ENCODE results near the gene ZSCAN16.

The ZSCAN16 gene

DNA sequence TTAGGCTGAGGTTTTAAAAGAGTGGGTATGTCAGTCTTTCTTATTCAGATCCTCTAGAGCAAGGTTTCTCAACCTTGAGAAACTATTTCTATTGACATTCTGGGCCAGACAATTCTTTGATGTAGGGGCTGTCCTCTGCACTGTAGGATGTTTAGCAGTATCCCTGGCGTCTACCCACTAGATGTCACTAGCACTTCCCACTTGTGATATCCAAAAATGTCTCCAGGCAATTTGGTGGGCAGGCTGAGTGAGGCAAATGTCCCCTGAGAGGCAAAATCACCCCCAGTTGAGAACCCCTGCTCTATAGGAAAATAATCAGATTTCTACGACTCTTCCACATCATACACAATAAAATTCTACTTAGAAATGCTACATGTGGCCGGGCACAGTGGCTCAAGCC lies 9.6 kb downstream of the ZSCAN16 start:
- DNase-seq (ENCODE audit: low spot score): peak; percentile 68

DNA sequence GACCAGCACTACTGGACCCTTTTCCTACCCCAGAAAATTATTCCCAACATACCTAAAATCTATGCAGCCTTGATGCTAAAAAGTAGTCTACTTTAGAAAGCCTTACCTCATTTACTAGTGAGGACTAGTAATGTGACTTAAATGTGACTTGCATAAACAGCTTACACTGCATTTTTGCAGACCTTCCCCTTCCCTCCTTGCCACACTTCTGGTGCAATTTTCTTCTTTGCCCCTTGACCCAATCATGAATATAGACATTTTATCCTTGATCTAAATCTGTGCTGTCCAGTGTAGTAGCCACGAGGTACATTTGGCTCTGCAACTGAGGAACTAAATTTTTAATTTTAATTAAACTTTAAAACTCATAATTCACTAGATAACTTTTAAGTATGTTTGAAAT lies 10.3 kb downstream of the ZSCAN16 start:
- no peak for DNase-seq (ENCODE audit: low spot score)

DNA sequence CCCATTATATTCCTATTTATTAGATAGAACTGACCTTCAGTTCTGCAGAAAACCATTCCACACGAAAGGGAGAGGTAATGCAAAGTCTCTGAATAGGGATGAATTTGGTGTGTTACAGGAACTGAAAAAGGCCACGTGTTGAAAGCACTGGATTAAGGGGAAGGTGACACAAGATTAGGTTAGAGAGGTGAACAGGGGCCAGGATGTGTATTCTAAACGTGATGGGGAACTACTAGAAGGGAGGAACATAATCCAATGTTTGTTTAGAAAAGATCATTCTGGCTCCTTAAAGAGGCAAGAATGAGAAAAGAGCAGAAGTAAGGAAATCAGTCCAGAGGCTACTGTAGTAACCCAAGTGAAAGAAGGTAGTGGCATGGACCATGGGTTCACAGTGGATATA lies 11.0 kb downstream of the ZSCAN16 start:
- no peak for DNase-seq (ENCODE audit: low spot score)

GRCh38 chr6:28136585-28137504 lies 12.4 kb downstream of the ZSCAN16 start:
- peak; percentile 94 for DNase-seq (ENCODE audit: low spot score)

DNA sequence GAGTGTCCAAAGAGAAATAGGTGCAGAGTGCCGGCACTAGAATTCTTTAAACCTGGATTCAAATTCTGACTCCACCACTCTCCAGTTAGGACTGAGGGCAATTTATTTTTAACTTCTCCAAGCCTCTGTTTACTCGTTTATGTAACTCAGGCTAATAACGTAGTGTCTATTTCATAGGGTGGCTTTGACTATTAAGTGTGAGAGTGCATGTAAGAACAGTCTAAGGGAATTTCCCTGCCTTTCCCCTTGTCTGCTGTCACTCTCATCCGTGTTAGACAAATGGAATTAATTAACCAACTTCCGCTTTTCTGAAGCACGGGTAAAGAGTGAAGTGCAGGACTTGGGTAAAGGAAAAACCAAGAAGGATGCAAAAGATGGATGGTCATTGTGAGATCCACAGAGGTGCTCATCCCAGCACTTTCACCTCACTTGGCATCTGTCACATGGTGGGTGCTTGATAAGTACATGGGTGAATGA lies 13.1 kb downstream of the ZSCAN16 start:
- peak; percentile 61 for DNase-seq (ENCODE audit: low spot score)

- peak; percentile 26 for DNase-seq (ENCODE audit: low spot score)
Observed at GRCh38 chr6:28139860-28140543, 15.6 kb downstream of the ZSCAN16 start.

DNA sequence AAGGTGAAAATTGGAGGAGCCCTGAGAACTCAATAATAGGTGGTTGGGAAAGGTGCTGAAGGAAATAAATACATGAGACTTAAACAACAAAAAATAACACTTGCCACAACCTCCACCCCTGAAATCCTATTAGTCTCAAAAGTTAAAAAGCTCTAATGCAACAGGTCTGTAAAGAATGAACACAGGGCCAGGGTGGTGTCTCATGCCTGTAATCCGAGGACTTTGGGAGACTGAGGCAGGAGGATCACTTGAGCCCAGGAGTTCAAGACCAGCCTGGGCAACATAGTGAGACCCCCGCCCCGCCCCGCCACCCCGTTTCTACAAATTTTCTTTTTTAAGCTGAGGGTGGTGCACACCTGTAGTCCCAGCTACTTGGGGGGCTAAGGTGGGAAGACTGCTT lies 16.2 kb downstream of the ZSCAN16 start:
- DNase-seq (ENCODE audit: low spot score): no peak

DNA sequence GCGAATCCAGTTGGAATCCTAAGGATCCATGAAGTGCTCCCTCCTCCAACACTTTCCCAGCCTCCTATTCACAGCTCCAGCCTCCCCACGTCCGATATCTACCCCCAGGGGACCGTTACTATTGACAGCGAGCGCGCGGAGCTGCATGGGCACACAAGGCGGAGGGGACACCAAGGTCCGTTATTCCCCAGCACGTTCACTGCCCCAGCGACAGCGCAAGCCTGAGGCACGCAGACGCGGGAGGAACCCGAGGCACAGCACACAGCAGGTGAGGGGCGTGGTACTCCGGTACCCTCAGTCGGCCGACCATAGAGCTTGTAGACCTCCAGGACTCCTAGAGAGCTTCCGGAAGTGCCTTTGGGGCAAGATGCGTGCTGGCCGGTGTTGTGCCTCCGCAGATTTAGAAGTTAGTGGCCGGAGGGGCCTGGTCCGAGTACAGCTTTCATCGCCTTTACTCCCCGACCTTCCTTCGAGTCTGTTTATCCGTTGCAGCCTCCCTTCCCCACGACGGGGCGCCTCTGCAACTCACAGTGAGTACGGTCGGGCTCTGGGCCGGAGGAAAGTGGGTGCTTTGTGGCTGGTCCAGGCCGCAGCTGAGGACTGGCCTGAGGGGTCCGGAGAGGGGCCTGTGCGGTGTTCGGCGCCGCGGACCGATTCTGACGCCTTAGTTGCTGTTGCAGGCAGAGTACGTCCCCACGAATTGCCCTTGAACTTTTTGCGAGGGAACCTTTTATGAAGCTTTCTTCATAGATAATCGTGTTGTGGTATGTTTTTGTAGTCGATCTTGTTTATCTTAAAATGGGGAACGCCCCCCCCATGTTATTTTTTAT lies 17.3 kb downstream of the ZSCAN16 start, which contains the start of gene ZKSCAN8:
Gene ZKSCAN8, plus strand, starts transcription at position 384 of the 830 bp plus-strand sequence. CDS start 6,525 bp downstream, outside the sequence.
- peak; percentile 89 for DNase-seq (ENCODE audit: low spot score)

DNA sequence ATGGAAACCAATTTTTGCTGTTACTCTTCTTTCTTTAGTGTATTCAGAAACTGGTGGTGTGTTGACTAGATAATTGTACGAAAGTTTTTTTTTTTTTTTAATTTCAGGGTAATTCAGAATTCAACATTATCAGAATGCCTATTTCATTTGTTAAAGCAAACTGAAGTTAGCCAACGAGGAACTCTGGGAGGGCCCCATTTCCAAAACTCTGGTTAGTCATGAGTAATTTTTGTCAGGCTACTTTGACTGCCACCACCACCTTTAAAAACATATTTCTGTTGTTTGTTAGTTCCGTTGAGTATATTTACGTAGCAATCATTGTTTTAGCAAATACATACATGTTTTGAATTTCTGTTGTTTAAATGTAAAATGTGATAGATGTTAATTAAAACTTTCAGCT lies 18.0 kb downstream of the ZSCAN16 start:
- DNase-seq (ENCODE audit: low spot score): peak; percentile 65

DNA sequence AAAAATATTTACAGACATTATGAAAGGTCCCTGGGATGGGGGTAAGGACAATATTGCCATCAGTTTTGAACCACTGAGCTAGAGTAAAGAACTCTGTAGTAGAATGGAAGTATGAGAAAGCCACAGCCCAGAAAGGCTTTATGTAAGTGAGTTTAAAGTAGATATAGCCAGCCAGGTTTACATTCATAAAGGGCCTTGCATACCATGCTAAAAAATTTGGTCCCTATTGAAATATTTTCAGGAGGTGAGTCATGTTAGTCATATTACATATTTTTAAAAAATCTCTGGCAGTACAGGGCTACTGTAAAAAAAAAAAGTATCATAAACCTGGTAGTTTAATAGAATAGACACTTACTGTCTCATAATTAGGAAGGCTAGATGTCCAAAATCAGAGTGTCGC lies 20.8 kb downstream of the ZSCAN16 start:
- DNase-seq (ENCODE audit: low spot score): no peak

DNA sequence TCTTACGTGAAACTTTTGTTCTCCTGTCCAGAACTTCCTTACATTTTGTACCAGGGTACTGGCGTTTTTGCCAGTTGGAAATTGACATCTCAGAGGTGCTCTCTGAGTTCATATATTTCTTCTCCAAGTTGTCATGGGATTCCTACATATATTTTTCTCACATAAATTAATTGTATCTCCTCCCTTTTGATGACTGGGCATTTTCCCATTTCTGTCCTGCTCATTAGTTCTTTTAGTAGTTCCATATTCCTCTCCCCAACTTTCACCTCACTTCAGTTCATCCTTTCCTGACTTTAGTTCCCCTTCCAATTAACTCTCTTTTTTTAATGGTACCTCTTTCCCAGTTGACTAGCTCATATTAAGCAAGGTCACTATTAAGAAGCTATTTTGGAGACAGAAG lies 28.1 kb downstream of the ZSCAN16 start:
- no peak for DNase-seq (ENCODE audit: low spot score)

GRCh38 chr6:28153546-28153945 lies 29.1 kb downstream of the ZSCAN16 start:
- no peak for DNase-seq (ENCODE audit: low spot score)

- DNase-seq (ENCODE audit: low spot score): no peak
Observed at GRCh38 chr6:28154357-28154756, 29.9 kb downstream of the ZSCAN16 start.

DNA sequence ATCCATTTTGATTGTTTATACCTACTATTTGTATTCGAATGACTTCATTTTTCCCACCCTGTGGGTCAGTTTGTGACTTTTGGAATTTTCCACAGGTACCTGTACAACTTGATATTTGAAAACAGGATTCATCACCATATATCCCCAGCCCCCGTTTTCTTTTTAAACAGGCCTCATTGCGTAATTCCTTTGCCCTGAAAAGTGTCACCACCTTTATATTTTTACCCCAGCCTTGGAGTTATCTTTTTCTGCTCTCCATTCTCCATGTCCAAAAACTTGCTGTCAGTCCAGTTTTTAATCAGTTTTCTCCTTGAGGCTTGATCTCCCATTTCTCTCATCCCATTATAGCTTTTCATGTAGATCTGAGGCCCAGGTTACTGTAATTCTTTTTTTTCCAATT lies 33.9 kb downstream of the ZSCAN16 start:
- DNase-seq (ENCODE audit: low spot score): no peak

GRCh38 chr6:28159029-28159607 lies 34.7 kb downstream of the ZSCAN16 start:
- no peak for DNase-seq (ENCODE audit: low spot score)

DNA sequence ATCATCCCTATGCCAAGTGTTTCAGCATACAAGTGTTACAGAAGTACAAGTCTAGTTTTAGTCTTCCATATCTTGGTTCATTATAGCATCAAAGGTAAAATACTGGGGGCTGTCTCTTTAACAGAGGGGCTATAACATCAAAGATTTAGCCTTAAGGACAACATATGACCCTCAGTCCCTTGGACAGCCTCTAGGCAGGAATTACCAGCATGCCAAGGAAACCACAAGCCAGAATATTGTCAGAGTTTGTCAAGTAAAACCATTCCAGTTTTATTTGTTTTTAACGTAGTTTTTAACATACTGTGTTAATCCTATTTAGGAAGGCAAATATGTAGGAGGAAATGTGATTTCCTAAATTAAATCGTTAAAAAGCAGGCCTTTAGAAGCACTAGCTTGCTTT lies 35.8 kb downstream of the ZSCAN16 start:
- DNase-seq (ENCODE audit: low spot score): no peak

DNA sequence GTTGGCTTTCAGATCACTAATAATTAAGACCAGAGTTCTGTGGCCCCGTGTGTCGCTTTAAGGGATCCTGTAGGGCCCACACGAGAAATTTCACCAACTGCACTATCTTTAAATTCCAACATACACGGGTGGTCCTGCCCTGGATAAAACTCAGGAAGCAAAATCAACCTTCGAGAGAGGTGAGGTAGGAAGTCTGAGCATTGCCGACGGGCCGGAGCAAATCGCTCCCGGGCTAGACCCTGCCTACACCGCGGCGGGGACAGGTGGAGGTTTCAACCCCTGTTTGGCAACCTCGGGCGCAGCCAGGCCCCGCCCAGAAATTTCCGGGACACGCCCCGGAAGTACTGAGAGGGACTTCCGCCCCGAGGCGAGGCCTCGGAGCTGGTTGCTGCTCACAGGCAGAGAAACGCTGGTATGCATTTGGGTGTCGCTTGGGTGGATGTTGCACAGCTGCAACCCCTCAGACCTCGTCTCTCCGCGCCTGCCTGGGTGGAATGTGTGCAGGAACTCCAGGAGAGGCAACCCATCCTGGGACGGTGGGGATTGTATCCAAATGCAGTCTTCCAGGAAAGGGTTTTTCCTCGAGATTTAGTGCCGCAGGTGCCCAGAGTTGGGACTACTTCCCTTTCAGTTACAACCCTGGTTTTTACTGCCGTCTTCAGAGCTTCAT lies 37.1 kb downstream of the ZSCAN16 start:
- peak; percentile 74 for DNase-seq (ENCODE audit: low spot score)

DNA sequence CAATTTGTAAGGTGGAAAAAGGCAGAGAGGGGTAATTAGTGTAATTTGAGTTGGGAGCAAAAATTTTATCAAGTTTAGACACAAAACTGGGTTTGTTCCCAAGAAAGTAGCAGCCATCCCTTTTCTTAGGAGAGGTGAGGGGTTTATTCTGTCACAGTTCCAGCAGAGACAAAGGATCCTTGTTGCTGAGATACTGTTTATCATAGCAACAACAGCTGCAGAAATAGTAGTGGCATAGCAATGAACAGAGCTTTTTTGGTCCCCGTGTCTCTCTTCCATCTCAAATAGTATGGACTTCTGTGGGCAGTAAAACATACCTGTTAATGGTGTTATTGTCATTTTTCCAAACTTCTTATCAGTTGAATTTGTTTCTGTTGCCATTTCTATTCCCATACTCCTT lies 41.2 kb downstream of the ZSCAN16 start:
- DNase-seq (ENCODE audit: low spot score): no peak

DNA sequence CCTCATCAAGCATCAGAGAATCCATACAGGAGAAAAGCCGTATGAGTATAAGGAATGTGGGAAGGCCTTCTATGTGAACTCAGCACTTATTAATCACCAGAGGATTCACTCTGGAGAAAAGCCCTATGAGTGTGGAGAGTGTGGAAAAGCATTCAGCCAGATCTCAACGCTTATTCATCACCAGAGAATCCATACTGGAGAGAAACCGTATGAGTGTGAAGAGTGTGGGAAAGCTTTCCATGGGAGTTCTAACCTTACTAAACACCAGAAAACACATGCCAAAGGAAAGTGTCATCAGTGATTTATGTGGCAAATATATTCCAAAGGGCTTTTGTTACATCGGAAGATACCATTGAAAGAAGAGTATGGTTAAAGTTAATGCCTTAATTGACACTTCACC lies 42.7 kb downstream of the ZSCAN16 start:
- DNase-seq (ENCODE audit: low spot score): no peak

DNA sequence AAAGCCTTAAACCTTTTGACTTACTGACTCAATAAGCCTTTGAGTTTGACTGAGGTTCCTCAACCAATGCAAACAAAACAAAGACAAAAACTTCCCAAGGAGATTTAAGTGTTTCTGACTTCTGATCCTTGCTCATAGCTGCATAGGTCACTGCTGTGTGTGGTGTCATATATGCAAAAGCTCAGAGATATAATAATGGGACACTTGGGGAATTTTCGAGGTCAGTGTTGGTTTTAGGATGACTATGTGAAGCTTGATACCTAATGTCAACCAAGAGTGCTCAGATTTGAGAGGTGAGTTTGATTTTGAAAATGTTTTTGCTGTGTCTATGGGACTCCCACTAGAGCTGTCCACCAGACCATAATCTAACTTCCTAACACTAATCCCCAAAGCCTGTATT lies 43.5 kb downstream of the ZSCAN16 start:
- DNase-seq (ENCODE audit: low spot score): no peak

DNA sequence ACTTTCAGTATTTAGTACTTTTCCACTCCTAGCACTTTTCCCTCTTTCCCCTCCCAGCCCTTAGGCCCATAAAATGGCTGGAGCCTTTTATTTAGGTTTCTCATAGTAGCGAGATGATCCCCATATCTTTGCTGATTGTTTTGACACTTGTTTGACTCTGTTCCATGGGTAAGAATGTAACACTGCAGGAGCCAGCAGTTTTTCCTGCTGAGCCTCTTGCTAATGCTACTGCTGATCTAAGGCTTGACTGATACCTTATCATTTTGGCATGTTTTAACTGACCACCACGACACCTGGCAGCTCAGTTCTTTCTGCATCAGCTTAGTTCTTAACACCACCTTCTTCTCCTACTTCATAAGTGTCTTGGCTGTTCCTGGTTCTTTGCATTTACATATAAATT lies 46.9 kb downstream of the ZSCAN16 start:
- DNase-seq (ENCODE audit: low spot score): no peak
